HG03097 (cell line): Measurements from ENCODE around the gene CWF19L2.

ENCODE experiments used
- ATAC-seq: cut with Tn5 transposase; IDR thresholded peaks from one replicate; pipeline ENCODE4 v1.9.1; 2021; ENCODE audit not compliant: unreplicated experiment, low FRiP score

The CWF19L2 gene

DNA sequence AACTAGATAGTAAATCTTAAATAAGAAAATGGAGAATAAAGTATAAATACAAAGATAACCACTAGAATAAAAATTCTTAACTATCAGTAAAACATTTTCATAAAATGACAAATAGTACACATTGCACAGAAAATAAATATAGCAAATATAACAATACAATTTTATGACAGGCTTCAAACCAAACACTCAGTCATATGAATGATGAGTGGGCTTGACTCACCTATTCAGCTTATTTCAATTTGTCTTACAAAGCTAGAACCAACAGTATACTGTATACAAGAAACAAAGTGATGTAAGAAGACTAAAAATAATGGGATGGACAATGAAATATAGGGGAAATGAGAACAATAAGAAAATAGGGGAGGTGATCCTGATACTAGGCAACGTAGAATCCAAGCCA lies 141.2 kb downstream of the CWF19L2 start:
- no peak for ATAC-seq

DNA sequence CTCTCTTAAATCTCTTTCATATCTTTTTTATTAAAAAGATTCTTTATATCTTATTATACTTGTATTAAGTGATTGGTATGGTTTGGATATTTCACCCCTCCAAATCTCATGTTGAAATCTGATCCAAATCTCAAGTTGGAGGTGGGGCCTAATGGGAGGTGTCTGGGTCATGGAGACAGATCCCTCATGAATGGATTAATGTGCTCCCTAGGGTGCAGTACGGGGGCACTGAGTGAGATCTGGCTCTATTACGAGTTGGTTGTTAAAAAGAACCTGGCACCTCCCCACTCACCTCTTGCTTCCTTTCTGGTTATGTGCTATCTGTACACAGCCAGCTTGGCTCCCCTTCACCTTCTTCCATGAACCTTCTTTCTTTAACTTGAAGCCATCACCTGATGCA lies 149.6 kb downstream of the CWF19L2 start:
- ATAC-seq, result no peak

DNA sequence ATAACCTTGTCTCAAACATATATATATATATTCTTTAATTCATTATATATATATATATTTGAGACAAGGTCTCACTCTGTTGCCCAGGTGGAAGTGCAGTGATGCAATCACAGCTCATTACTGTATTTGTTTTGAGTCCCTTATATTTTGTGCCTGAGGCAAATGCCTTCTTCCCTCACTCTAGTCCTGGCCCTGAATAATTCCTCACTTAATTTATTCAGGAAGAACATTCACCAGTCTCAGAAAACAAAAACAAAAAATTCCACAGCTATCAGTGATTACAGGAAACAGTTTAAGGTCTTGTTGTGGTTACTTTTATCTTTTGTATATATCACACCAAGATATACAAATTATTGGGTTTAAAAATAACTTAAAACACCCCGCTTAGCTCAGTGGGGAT lies 155.7 kb downstream of the CWF19L2 start:
- ATAC-seq, result no peak

DNA sequence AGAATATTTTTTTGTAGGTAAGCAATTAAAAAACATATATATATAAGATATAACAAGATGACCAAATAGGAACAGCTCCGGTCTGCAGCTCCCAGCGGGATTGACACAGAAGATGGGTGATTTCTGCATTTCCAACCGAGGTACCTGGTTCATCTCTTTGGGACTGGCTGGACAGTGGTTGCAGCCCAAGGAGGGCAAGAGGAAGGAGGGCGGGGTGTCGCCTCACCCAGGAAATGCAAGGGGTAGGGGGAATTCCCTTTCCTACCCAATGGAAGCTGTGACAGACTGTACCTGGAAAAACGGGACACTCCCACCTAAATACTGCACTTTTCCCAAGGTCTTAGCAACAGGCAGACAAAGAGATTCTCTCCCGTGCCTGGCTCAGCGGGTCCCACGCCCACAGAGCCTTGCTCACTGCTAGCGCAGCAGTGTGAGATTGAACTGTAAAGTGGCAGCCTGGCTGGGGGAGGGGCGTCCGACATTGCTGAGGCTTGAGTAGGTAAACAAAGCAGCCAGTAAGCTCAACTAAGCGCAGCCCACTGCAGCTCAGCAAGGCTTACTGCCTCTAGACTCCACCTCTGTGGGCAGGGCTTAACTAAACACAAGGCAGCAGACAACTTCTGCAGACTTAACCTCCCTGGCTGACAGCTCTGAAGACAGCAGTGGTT lies 163.8 kb downstream of the CWF19L2 start:
- ATAC-seq, result no peak

DNA sequence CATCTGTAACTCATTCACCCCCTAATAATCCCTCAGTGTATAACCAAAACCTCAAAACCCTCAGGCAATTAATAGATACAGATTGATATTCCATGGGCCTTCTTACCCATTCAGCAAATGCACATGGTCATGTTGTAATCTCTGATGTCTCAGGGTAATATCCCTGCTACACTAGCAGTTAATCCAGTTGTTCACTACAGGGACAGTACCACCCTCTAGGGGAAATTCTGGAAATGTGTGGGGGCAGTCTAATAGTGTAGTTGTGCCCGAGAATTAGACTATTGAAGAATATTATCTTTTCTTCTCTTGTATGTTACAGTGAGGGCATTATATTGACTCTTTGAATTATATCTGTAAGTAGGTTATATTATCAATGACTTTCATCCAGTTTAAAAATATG lies 175.4 kb downstream of the CWF19L2 start:
- no peak for ATAC-seq
